ENCODE data around the gene ELFN2. TPM values are rescaled to one million over a fixed set of nuclear protein-coding genes. Genes with fewer than 3 reads are reported as not detected.

The ELFN2 gene
- total RNA-seq, 2 experiments from 2014 or later: 0.63 to 1.8 TPM

DNA sequence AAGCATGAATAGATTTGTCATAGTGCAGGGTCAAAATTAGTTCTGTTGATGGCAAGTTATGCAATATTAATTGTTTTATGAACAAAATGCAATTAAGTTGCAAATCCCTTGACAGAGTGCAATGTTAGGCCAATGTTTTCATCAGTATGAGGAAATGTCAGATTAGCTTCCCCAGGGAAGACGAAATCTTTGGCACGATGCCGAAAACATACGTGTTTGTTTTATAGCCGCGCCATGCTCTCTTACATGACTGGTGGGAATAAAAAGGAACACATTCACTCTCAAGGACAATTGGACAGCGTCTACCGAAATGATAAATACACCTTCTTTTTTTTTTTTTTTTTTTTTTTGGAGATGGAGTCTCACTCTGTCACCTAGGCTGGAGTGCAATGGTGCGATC lies 31.9 kb upstream of the ELFN2 start:
- TF ChIP-seq, protein P1, sequence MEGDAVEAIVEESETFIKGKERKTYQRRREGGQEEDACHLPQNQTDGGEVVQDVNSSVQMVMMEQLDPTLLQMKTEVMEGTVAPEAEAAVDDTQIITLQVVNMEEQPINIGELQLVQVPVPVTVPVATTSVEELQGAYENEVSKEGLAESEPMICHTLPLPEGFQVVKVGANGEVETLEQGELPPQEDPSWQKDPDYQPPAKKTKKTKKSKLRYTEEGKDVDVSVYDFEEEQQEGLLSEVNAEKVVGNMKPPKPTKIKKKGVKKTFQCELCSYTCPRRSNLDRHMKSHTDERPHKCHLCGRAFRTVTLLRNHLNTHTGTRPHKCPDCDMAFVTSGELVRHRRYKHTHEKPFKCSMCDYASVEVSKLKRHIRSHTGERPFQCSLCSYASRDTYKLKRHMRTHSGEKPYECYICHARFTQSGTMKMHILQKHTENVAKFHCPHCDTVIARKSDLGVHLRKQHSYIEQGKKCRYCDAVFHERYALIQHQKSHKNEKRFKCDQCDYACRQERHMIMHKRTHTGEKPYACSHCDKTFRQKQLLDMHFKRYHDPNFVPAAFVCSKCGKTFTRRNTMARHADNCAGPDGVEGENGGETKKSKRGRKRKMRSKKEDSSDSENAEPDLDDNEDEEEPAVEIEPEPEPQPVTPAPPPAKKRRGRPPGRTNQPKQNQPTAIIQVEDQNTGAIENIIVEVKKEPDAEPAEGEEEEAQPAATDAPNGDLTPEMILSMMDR (conservative IDR thresholded peaks at IDR 0.05; ENCODE audit: low read length): no peak
- no peak for TF ChIP-seq EZH2phosphoT487 (IDR thresholded peaks at IDR 0.05; ENCODE audit: borderline replicate concordance, low read depth, low read length)
- Histone ChIP-seq H3K36me3 (ENCODE audit: insufficient read depth, low read length) (no peaks in the 10 kb centered on the region), H3K79me2 (ENCODE audit: insufficient read depth, low read depth, low read length) (no peaks in the 10 kb centered on the region), H3K4me1 (ENCODE audit: insufficient read depth, low read length, poor library complexity, severe bottlenecking) (peaks cover 27% of the 10 kb centered on the region), H3K9me3 (ENCODE audit: low read length) (no peaks in the 10 kb centered on the region), H3K9me2 (ENCODE audit: insufficient read depth, low read length) (no peaks in the 10 kb centered on the region), H3K27ac (ENCODE audit: low read depth, low read length, poor library complexity, severe bottlenecking) (no peak overlapping the region), H2AFZ (ENCODE audit: low read length) (no peak overlapping the region), H3K4me2 (ENCODE audit: low read length) (no peak overlapping the region), H3K4me3 (ENCODE audit: low read depth, low read length, poor library complexity, severe bottlenecking) (no peak overlapping the region), H4K20me1 (ENCODE audit: insufficient read depth, low read length) (no peaks in the 10 kb centered on the region)
- no peak for DNase-seq (ENCODE audit: low spot score)
- POLR2A ChIA-PET: interaction anchor here (0.7 kb wide), 1 partner anchor 15 kb away, joined by 3 read pairs; no protein-coding TSS in a partner anchor
- CTCF ChIA-PET (ENCODE audit: unreplicated experiment): no interaction called here
- intact Hi-C loops (cut with micrococcal nuclease; ENCODE audit: unreplicated experiment): loop anchor here (5.0 kb wide), 1 partner anchor 382 kb away; no protein-coding TSS in a partner anchor
- no TSS peak for BruUV-seq (replicated peaks)

GRCh38 chr22:37457093-37457893 lies 30.0 kb upstream of the ELFN2 start:
- Histone ChIP-seq H3K27ac (ENCODE audit: low read depth, low read length, poor library complexity, severe bottlenecking) (no peak overlapping the region), H3K9me3 (ENCODE audit: low read length) (no peaks in the 10 kb centered on the region), H3K9me2 (ENCODE audit: insufficient read depth, low read length) (no peaks in the 10 kb centered on the region), H3K4me1 (ENCODE audit: insufficient read depth, low read length, poor library complexity, severe bottlenecking) (peaks cover 9% of the 10 kb centered on the region), H3K79me2 (ENCODE audit: insufficient read depth, low read depth, low read length) (no peaks in the 10 kb centered on the region), H3K4me2 (ENCODE audit: low read length) (no peak overlapping the region), H4K20me1 (ENCODE audit: insufficient read depth, low read length) (no peaks in the 10 kb centered on the region), H3K36me3 (ENCODE audit: insufficient read depth, low read length) (no peaks in the 10 kb centered on the region), H2AFZ (ENCODE audit: low read length) (no peak overlapping the region), H3K4me3 (ENCODE audit: low read depth, low read length, poor library complexity, severe bottlenecking) (no peak overlapping the region)
- CTCF ChIA-PET (ENCODE audit: unreplicated experiment): interaction anchor here (1.1 kb wide), 2 partner anchors 28 to 190 kb away, joined by 3 to 4 read pairs; no protein-coding TSS in a partner anchor
- intact Hi-C loops (cut with micrococcal nuclease; ENCODE audit: unreplicated experiment): loop anchor here (1.0 to 5.0 kb wide), 3 partner anchors 140 to 380 kb away; no protein-coding TSS in a partner anchor
- no TSS peak for BruUV-seq (replicated peaks)
- DNase-seq (ENCODE audit: low spot score): peak; percentile 78
- no peak for TF ChIP-seq EZH2phosphoT487 (IDR thresholded peaks at IDR 0.05; ENCODE audit: borderline replicate concordance, low read depth, low read length)
- TF ChIP-seq, protein P1 (conservative IDR thresholded peaks at IDR 0.05; ENCODE audit: low read length): peak; percentile 99
- POLR2A ChIA-PET: no interaction called here

DNA sequence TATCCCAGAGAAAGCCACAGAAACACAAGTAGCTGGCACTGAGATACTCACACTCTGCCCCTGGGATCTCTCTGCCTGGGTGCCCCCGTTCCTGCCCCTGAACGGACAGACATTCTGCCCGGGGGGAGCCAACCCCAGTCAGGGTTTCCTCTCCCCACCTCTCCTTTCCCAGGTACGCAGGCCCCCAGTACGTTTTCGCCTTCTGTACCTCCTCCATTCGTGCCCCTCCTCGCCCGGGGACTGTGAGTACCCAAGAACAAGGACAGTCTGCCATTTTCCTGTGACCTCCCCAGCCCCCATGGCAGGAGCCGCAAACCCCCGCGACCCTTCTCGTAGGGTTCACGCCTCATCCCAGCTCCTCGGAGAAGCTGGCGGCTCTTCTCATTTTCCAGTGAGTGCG lies 29.1 kb upstream of the ELFN2 start:
- Histone ChIP-seq H3K36me3 (ENCODE audit: insufficient read depth, low read length) (no peaks in the 10 kb centered on the region), H4K20me1 (ENCODE audit: insufficient read depth, low read length) (no peaks in the 10 kb centered on the region), H3K9me2 (ENCODE audit: insufficient read depth, low read length) (no peaks in the 10 kb centered on the region), H3K4me2 (ENCODE audit: low read length) (no peak overlapping the region), H2AFZ (ENCODE audit: low read length) (no peak overlapping the region), H3K4me1 (ENCODE audit: insufficient read depth, low read length, poor library complexity, severe bottlenecking) (peaks cover 7% of the 10 kb centered on the region), H3K4me3 (ENCODE audit: low read depth, low read length, poor library complexity, severe bottlenecking) (no peak overlapping the region), H3K9me3 (ENCODE audit: low read length) (no peaks in the 10 kb centered on the region), H3K79me2 (ENCODE audit: insufficient read depth, low read depth, low read length) (no peaks in the 10 kb centered on the region), H3K27ac (ENCODE audit: low read depth, low read length, poor library complexity, severe bottlenecking) (no peak overlapping the region)
- DNase-seq (ENCODE audit: low spot score): no peak
- BruUV-seq (replicated peaks): no TSS peak
- ChIA-PET POLR2A (no interaction called here), CTCF (ENCODE audit: unreplicated experiment) (interaction anchor here (0.6 kb wide), 1 partner anchor 155 kb away, joined by 4 read pairs; no protein-coding TSS in a partner anchor)
- TF ChIP-seq, protein P1 (conservative IDR thresholded peaks at IDR 0.05; ENCODE audit: low read length): no peak
- TF ChIP-seq EZH2phosphoT487 (IDR thresholded peaks at IDR 0.05; ENCODE audit: borderline replicate concordance, low read depth, low read length): no peak
- intact Hi-C loops (cut with micrococcal nuclease; ENCODE audit: unreplicated experiment): loop anchor here (5.0 kb wide), 1 partner anchor 379 kb away; no protein-coding TSS in a partner anchor

Data from OCI-LY7 (cell line).